Measurements from ENCODE around the gene ALDOB. TPM values are rescaled to one million over a fixed set of nuclear protein-coding genes. Genes with fewer than 3 reads are reported as not detected.

Gene ALDOB
- total and polyA plus RNA-seq, 9 donors, result 0.27 to 21.1 (median 0.68) TPM

DNA sequence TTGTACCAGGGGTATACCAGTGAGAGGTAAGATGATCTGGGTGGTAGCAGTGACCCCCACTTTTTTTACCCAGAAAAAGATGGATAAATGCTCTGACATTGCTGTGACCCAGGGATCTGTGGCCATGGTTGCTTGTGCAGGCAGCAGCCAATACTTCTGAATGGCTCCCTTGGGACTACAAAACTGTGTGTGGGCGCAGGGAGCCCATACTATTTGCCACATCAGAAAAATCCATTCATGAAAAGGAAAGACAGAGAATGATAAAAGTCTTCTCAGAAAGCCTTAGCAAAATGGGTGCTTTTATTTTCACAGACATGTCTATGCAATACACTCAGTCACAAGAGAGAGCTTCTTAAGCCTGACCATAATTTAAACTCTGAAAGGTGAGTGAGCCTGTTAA lies 37.3 kb upstream of the ALDOB start:
- Histone ChIP-seq H3K27me3 (ENCODE audit: control insufficient read depth, insufficient read depth, low read length) (no peaks in the 10 kb centered on the region), H3K27ac (ENCODE audit: low read length) (no peak overlapping the region), H3K36me3 (ENCODE audit: control insufficient read depth, insufficient read depth, low read length) (peaks cover 2% of the 10 kb centered on the region), H3K4me3 (ENCODE audit: low read length) (no peak overlapping the region), H3K4me1 (ENCODE audit: control insufficient read depth, insufficient read depth, low read length) (no peaks in the 10 kb centered on the region), H3K9me3 (replicated peaks; ENCODE audit: control insufficient read depth, low read depth, low read length) (no peaks in the 10 kb centered on the region)
- WGBS (ENCODE audit: insufficient coverage), result no CpG with 5 or more reads among the region's 1 CpG
- DNase-seq, result no peak

DNA sequence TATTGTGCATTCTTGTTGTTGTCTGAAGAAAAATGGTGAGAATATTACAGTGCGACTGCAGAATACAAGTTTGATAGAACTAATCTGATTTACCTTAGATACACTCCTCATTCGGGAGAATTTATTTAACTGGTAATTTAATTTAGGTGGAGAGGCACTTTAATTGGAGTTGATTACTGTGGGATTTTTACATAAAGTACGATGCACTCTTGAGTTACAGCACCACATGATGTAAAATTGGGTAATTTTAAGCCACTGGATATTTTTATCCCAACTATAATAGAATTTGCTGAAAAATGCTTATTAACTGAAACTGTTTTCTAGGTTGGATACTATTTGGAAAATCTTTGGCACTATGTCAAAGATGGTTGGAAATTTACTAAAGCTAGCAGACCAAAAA lies 35.4 kb upstream of the ALDOB start:
- H3K4me1 ChIP-seq (ENCODE audit: control insufficient read depth, insufficient read depth, low read length), result no peaks in the 10 kb centered on the region
- WGBS (ENCODE audit: insufficient coverage), result no CpG with 5 or more reads among the region's 3 CpGs

DNA sequence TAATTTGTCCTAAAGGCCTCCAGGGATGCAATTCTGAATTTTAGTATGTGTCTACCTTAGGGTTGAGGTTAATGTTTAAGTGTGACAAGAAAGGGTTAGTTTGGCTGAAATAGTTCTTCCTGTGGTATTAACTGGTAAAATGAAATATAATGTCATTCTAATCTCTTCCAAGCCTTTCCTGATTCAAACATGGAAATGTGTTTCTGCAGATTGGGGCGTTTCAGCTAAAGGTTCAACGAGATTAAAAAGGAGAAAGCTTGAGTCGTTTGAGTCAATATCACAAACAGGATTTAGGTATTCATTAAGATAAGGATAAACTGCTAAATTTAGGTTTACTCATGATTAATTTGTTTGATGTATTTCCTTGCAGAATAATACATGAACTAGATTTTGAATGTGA lies 34.4 kb upstream of the ALDOB start:
- Histone ChIP-seq H3K27me3 (ENCODE audit: control insufficient read depth, insufficient read depth, low read length) (no peaks in the 10 kb centered on the region), H3K36me3 (ENCODE audit: control insufficient read depth, insufficient read depth, low read length) (peaks cover 2% of the 10 kb centered on the region), H3K27ac (ENCODE audit: low read length) (no peak overlapping the region), H3K9me3 (replicated peaks; ENCODE audit: control insufficient read depth, low read depth, low read length) (no peaks in the 10 kb centered on the region), H3K4me1 (ENCODE audit: control insufficient read depth, insufficient read depth, low read length) (no peaks in the 10 kb centered on the region), H3K4me3 (ENCODE audit: low read length) (no peak overlapping the region)
- DNase-seq, result no peak
- WGBS (ENCODE audit: insufficient coverage), result no CpG with 5 or more reads among the region's 3 CpGs

More for the DNA sequence above, 35.4 kb upstream of the ALDOB start:
- Histone ChIP-seq H3K9me3 (replicated peaks; ENCODE audit: control insufficient read depth, low read depth, low read length) (no peaks in the 10 kb centered on the region), H3K27ac (ENCODE audit: low read length) (no peak overlapping the region), H3K4me3 (ENCODE audit: low read length) (no peak overlapping the region), H3K27me3 (ENCODE audit: control insufficient read depth, insufficient read depth, low read length) (no peaks in the 10 kb centered on the region), H3K36me3 (ENCODE audit: control insufficient read depth, insufficient read depth, low read length) (peaks cover 2% of the 10 kb centered on the region)
- DNase-seq, result no peak

DNA sequence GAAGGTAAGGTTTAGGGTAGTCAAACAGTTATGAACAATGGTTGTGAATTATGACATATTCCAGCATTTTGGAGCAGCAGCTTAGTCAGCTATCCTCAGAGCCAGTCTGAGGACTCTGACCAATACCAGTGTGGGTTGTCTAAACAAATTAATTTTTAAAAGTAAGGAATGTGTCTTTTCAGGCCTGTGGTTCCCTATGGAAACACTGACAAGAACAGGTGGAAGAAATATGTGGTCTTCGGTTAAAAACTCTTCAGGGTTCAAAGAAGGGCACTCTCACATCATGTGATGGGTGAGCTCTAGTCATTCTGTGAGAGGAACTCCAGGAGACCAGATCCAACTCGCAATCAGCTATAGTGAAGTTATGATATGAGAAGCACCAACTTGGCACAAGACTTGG lies 33.5 kb upstream of the ALDOB start:
- WGBS (ENCODE audit: insufficient coverage), result 86% methylated on average over 2 of the region's 2 CpGs
- H3K36me3 ChIP-seq (ENCODE audit: control insufficient read depth, insufficient read depth, low read length), result peaks cover 2% of the 10 kb centered on the region
- H3K4me3 ChIP-seq (ENCODE audit: low read length), result no peak overlapping the region
- no peaks in the 10 kb centered on the region for H3K9me3 ChIP-seq (replicated peaks; ENCODE audit: control insufficient read depth, low read depth, low read length)
- no peaks in the 10 kb centered on the region for H3K27me3 ChIP-seq (ENCODE audit: control insufficient read depth, insufficient read depth, low read length)
- no peak for DNase-seq
- no peaks in the 10 kb centered on the region for H3K4me1 ChIP-seq (ENCODE audit: control insufficient read depth, insufficient read depth, low read length)
- H3K27ac ChIP-seq (ENCODE audit: low read length), result no peak overlapping the region

DNA sequence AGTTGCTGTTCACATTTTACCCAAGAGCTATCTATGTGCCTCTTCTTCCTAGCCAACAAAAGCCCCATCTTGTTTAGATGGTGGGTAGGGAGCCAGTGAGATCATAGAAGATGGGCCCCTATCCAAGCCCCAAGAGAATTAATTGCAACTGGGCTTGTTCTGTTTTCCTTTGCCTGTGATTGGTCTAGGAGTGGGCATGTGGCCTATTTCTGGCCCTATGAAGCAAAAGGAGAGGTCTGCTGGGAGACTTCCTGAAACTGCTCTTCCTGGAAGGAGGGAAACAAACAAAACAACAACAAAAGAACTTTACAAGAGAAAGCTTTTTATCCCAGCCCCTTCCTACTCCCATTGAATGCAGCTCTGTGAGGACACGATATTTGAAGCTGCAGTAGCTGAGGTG lies 32.5 kb upstream of the ALDOB start:
- Histone ChIP-seq H3K27me3 (ENCODE audit: control insufficient read depth, insufficient read depth, low read length) (no peaks in the 10 kb centered on the region), H3K9me3 (replicated peaks; ENCODE audit: control insufficient read depth, low read depth, low read length) (no peaks in the 10 kb centered on the region), H3K27ac (ENCODE audit: low read length) (no peak overlapping the region), H3K4me3 (ENCODE audit: low read length) (no peak overlapping the region), H3K4me1 (ENCODE audit: control insufficient read depth, insufficient read depth, low read length) (no peaks in the 10 kb centered on the region), H3K36me3 (ENCODE audit: control insufficient read depth, insufficient read depth, low read length) (no peaks in the 10 kb centered on the region)
- no peak for DNase-seq
- 83% methylated on average over 1 of the region's 1 CpG for WGBS (ENCODE audit: insufficient coverage)

DNA sequence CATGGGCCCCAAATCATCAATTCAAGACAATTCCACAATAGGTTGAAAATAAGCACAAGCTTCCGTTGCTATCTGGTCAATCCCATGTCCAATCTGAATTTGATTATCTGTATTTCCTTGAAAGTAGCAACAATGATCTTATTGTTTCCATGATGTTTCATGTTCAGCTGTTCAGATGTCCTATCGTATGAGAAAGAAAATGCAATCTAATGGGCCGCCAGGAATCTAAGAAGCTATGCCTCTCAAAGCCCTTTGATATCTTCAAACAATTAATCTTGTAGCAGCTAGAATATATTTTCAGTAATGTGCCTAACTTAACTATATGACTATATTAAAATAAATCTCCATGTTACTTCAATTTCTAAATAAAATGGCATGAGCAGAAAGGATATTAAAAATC lies 32.1 kb upstream of the ALDOB start:
- WGBS (ENCODE audit: insufficient coverage), result no CpG with 5 or more reads among the region's 3 CpGs
- no peaks in the 10 kb centered on the region for H3K9me3 ChIP-seq (replicated peaks; ENCODE audit: control insufficient read depth, low read depth, low read length)

DNA sequence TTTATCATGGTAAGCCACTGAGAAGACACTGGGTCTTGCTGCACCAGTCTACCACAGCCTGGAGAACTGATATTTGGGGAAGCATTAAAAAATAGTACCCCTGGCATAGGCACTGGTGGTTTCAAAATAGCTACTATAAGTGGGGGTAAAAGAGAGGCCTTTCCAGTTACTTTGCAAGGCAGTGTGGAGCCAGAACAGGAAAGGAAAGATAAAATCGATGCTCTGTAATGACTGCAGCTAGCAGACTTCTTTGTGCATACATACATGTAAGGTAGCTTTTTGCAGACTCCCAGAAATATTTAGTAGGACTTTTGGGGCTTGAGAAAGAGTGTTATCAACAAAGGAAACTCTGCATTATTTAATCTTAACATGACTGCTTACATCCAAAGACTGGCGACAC lies 31.3 kb upstream of the ALDOB start:
- Histone ChIP-seq H3K4me3 (ENCODE audit: low read length) (no peak overlapping the region), H3K36me3 (ENCODE audit: control insufficient read depth, insufficient read depth, low read length) (no peaks in the 10 kb centered on the region), H3K27me3 (ENCODE audit: control insufficient read depth, insufficient read depth, low read length) (no peaks in the 10 kb centered on the region), H3K27ac (ENCODE audit: low read length) (no peak overlapping the region), H3K9me3 (replicated peaks; ENCODE audit: control insufficient read depth, low read depth, low read length) (no peaks in the 10 kb centered on the region), H3K4me1 (ENCODE audit: control insufficient read depth, insufficient read depth, low read length) (no peaks in the 10 kb centered on the region)
- no peak for DNase-seq
- 100% methylated on average over 1 of the region's 2 CpGs for WGBS (ENCODE audit: insufficient coverage)

More for the DNA sequence above, 32.1 kb upstream of the ALDOB start:
- no peaks in the 10 kb centered on the region for H3K27me3 ChIP-seq (ENCODE audit: control insufficient read depth, insufficient read depth, low read length)
- H3K4me3 ChIP-seq (ENCODE audit: low read length), result no peak overlapping the region
- H3K4me1 ChIP-seq (ENCODE audit: control insufficient read depth, insufficient read depth, low read length), result no peaks in the 10 kb centered on the region
- H3K36me3 ChIP-seq (ENCODE audit: control insufficient read depth, insufficient read depth, low read length), result no peaks in the 10 kb centered on the region
- H3K27ac ChIP-seq (ENCODE audit: low read length), result no peak overlapping the region
- DNase-seq, result no peak

DNA sequence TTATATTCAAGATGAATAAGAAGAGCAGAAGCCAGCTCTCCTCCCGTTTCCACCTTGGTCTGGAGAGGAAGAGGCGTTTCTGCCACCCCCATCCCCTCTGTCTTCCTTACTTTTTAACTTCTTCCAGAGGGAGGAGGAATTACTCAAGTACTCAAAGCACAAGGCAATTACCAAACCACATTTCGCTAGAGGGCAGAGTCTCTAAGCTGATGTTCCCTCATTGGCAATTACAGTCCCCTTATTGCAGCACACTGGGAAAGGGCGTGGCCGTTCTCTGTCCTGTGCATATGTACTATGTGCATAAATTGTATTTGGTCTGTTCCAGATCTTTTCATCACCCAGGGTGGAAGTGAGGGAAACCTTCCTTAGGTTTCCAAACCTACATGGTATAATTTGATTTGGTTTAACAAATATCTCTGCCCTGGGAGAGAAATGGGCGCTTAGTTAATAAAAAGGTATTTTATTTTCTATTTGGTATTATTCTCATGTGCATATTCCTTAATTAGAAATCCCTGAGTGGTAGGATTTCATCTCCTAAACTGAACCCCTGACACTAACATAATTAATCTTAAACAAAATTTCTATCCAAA lies 29.8 kb upstream of the ALDOB start:
- Histone ChIP-seq H3K4me1 (ENCODE audit: control insufficient read depth, insufficient read depth, low read length) (no peaks in the 10 kb centered on the region), H3K27ac (ENCODE audit: low read length) (no peak overlapping the region), H3K9me3 (replicated peaks; ENCODE audit: control insufficient read depth, low read depth, low read length) (no peaks in the 10 kb centered on the region), H3K4me3 (ENCODE audit: low read length) (no peak overlapping the region), H3K36me3 (ENCODE audit: control insufficient read depth, insufficient read depth, low read length) (no peaks in the 10 kb centered on the region), H3K27me3 (ENCODE audit: control insufficient read depth, insufficient read depth, low read length) (no peaks in the 10 kb centered on the region)
- WGBS (ENCODE audit: insufficient coverage), result no CpG with 5 or more reads among the region's 6 CpGs
- peak; percentile 27 for DNase-seq

DNA sequence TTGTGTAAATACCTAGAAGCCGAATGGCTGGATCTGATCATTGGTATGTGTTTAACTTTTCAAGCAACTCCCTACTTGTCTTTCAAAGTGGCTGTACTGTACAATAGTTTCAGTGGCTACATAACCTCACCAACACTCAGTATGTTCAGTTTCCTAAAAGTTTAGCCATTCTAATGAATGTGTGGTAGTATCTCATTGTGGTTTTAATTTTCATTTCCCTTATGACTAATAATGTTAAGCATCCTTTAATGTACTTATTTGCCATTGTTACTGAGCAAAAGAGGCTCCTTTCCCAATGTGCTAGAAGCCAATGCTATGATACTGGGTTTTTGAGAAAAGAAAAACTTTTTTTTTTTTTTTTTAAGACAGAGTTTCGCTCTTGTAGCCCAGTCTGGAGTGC lies 27.8 kb upstream of the ALDOB start:
- WGBS (ENCODE audit: insufficient coverage), result no CpG with 5 or more reads among the region's 2 CpGs
- no peak overlapping the region for H3K4me3 ChIP-seq (ENCODE audit: low read length)

DNA sequence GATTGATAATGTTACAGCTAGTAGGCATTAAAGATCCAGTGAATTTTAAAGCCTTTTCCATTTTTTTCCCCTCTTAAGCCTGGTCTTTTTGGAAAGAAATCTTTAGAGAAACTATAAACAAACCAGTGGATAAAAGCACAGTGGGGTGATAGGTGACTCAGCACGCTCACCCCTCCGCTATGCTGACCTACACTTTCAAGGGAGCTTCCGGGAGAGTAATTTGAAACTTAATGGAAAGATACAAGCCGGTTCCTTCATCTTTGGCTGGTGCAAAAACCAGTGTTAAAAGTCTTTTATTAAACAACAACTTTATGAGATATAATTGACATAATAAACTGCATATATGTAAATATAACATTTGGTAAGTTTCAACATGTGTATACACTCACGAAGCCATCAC lies 27.0 kb upstream of the ALDOB start:
- no peaks in the 10 kb centered on the region for H3K4me1 ChIP-seq (ENCODE audit: control insufficient read depth, insufficient read depth, low read length)
- H3K27ac ChIP-seq (ENCODE audit: low read length), result no peak overlapping the region
- no CpG with 5 or more reads among the region's 5 CpGs for WGBS (ENCODE audit: insufficient coverage)
- H3K9me3 ChIP-seq (replicated peaks; ENCODE audit: control insufficient read depth, low read depth, low read length), result no peaks in the 10 kb centered on the region
- no peaks in the 10 kb centered on the region for H3K36me3 ChIP-seq (ENCODE audit: control insufficient read depth, insufficient read depth, low read length)
- no peak for DNase-seq
- H3K4me3 ChIP-seq (ENCODE audit: low read length), result no peak overlapping the region
- no peaks in the 10 kb centered on the region for H3K27me3 ChIP-seq (ENCODE audit: control insufficient read depth, insufficient read depth, low read length)

More for the DNA sequence above, 27.8 kb upstream of the ALDOB start:
- no peak overlapping the region for H3K27ac ChIP-seq (ENCODE audit: low read length)
- no peaks in the 10 kb centered on the region for H3K36me3 ChIP-seq (ENCODE audit: control insufficient read depth, insufficient read depth, low read length)
- DNase-seq, result no peak
- no peaks in the 10 kb centered on the region for H3K4me1 ChIP-seq (ENCODE audit: control insufficient read depth, insufficient read depth, low read length)
- no peaks in the 10 kb centered on the region for H3K9me3 ChIP-seq (replicated peaks; ENCODE audit: control insufficient read depth, low read depth, low read length)
- no peaks in the 10 kb centered on the region for H3K27me3 ChIP-seq (ENCODE audit: control insufficient read depth, insufficient read depth, low read length)

DNA sequence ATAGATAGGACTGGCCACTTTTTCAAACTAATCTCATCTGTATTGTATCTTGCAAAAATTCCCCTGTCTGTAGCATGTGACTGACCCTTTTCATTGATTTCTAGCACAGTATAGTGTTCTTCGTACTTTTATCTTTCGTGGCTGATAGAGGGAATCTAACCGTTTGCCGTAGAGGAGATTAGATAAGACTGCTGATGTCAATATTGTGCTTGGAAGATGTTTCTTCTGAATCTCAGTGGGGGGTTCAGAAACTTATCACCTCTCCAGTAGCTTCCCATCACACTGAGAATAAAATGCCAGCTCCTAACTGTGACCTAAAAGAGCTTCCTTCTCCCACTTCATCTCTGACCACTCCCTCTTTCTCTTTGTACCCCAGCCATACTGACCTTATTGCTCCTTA lies 25.4 kb upstream of the ALDOB start:
- no peaks in the 10 kb centered on the region for H3K36me3 ChIP-seq (ENCODE audit: control insufficient read depth, insufficient read depth, low read length)
- WGBS (ENCODE audit: insufficient coverage), result no CpG with 5 or more reads among the region's 4 CpGs
- H3K4me3 ChIP-seq (ENCODE audit: low read length), result no peak overlapping the region
- DNase-seq, result no peak
- no peaks in the 10 kb centered on the region for H3K27me3 ChIP-seq (ENCODE audit: control insufficient read depth, insufficient read depth, low read length)
- no peaks in the 10 kb centered on the region for H3K9me3 ChIP-seq (replicated peaks; ENCODE audit: control insufficient read depth, low read depth, low read length)
- H3K4me1 ChIP-seq (ENCODE audit: control insufficient read depth, insufficient read depth, low read length), result no peaks in the 10 kb centered on the region
- no peak overlapping the region for H3K27ac ChIP-seq (ENCODE audit: low read length)

Data from muscle of leg (tissue), 11 donors.